ENCODE measurements around the gene VPS52. TPM values are rescaled to one million over a fixed set of nuclear protein-coding genes. Genes with fewer than 3 reads are reported as not detected.

VPS52 gene, protein sequence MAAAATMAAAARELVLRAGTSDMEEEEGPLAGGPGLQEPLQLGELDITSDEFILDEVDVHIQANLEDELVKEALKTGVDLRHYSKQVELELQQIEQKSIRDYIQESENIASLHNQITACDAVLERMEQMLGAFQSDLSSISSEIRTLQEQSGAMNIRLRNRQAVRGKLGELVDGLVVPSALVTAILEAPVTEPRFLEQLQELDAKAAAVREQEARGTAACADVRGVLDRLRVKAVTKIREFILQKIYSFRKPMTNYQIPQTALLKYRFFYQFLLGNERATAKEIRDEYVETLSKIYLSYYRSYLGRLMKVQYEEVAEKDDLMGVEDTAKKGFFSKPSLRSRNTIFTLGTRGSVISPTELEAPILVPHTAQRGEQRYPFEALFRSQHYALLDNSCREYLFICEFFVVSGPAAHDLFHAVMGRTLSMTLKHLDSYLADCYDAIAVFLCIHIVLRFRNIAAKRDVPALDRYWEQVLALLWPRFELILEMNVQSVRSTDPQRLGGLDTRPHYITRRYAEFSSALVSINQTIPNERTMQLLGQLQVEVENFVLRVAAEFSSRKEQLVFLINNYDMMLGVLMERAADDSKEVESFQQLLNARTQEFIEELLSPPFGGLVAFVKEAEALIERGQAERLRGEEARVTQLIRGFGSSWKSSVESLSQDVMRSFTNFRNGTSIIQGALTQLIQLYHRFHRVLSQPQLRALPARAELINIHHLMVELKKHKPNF
- total RNA-seq = 33.9 and 42.8 TPM in 2 replicates

DNA sequence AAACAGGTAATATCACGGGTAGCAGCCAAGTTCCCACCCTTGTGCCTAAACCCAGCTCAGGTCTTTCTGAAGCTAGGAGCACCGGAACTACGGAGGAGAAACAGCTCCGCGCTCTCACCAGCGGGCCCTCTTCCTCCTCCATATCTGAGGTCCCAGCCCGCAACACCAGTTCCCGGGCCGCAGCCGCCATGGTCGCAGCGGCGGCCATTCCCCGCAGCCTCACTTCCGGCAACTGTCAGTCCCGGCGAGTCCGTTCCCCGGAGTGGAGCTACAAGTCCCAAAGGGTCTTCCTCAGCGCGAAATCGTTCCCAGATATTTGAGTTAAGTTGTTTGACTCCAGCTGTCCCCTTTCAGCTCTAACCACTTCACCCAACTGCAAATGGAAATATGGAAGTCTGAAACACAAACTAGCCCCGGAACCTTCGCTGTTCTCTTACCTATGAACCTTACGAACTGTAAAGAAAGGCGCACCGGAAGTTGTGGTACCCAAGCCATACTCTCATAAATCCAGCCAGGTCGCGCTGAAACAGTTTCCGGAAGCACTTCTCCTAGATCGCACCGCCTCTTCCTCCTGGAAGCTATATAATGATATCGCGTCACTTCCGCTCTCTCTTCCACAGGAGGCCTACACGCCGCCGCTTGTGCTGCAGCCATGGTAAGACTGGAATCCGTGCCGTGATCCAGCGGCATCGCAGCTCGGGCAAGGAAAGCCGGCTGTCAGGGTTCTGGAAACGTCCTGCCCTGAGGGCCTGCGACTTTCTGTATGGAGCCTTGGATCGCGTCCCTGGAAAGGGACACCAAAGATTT lies at the start of gene VPS52, which contains the start of gene RPS18:
TSS of gene VPS52 (minus strand) at position 409 of the 807 bp plus-strand sequence. CDS start at position 208, 201 bp downstream.
TSS of gene RPS18 (plus strand) at position 608 of the 807 bp plus-strand sequence. CDS start at position 653, 45 bp downstream.
- TF ChIP-seq CTCF (conservative IDR thresholded peaks at IDR 0.05; ENCODE audit: low read depth, low read length) = no peak
- peak; percentile 98 for DNase-seq (ENCODE audit: low read depth)
- peak within 1 kb of the TSS; percentile 95 for H3K4me3 ChIP-seq (ENCODE audit: low read depth, low read length)

GRCh38 chr6:33321227-33321626 lies 49.6 kb upstream of the VPS52 start:
- no peak for TF ChIP-seq CTCF (conservative IDR thresholded peaks at IDR 0.05; ENCODE audit: low read depth, low read length)
- H3K4me3 ChIP-seq (ENCODE audit: low read depth, low read length) = peak overlapping the region; percentile 92
- DNase-seq (ENCODE audit: low read depth) = no peak

DNA sequence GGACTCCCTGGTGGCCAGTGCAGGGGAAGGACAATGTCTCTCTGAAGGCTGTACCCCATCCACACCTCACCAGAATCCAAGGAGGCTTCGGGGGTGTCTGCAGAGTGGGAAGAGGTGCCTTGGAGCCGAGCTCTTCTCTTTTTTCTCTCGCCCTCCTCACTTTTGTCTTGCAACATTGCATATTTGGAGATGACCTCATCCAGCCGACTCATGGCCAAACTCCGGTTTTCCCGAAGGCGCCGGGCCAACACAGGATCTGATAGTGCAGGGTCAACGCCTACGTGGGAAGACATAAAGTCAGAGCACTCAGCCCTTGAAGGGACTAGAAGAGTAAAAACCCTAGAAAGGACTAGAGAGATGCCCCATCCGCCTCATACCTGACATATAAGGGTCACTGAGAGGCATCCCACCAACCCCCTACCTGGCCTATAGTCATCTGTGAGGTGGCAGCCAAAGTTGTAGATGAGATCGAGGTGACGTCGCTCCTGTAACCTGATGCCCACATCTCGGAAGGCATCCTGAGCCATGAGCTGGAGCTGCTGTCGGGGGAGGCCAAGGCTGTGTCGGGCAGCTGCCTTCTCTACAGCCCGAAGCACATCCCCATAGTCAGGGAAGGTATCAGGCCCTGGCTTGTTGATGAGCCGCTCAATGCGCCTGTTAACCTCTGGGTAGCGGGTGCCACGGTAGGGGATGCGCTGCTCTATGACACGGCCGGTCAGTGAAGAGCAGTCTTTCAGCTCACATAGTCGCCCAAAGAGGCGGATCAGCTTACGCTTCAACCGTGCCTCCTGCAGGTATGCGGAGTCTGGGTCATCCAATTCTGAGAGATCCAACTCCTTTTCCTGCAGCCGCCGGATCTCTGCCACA lies 48.9 kb upstream of the VPS52 start:
- DNase-seq (ENCODE audit: low read depth) = no peak
- no peak overlapping the region for H3K4me3 ChIP-seq (ENCODE audit: low read depth, low read length)
- TF ChIP-seq CTCF (conservative IDR thresholded peaks at IDR 0.05; ENCODE audit: low read depth, low read length) = no peak

GRCh38 chr6:33319939-33320314 lies 48.3 kb upstream of the VPS52 start:
- no peak for TF ChIP-seq CTCF (conservative IDR thresholded peaks at IDR 0.05; ENCODE audit: low read depth, low read length)
- no peak for DNase-seq (ENCODE audit: low read depth)
- H3K4me3 ChIP-seq (ENCODE audit: low read depth, low read length) = no peak overlapping the region

- TF ChIP-seq CTCF (conservative IDR thresholded peaks at IDR 0.05; ENCODE audit: low read depth, low read length) = no peak
- no peak for DNase-seq (ENCODE audit: low read depth)
- peak overlapping the region; percentile 61 for H3K4me3 ChIP-seq (ENCODE audit: low read depth, low read length)
Observed at GRCh38 chr6:33318426-33319073, 46.9 kb upstream of the VPS52 start.
